HUES48 (cell line): Measurements from ENCODE around the gene MRPS15.
A peak's percentile ranks its signal among the peaks of the same experiment; 100 is the strongest.

Experiments
- H3K27ac ChIP-seq: one replicate; pipeline ENCODE4 v1.7.0; 2013; ENCODE audit warnings: low read depth, low read length, inconsistent platforms
- H3K27me3 ChIP-seq: 2 replicates; pipeline ENCODE4 v1.6.1; 2013; ENCODE audit warnings: mild to moderate bottlenecking, low read length; ENCODE audit not compliant: control insufficient read depth, insufficient read depth
- H3K36me3 ChIP-seq: 2 replicates; pipeline ENCODE4 v1.6.1; 2013; ENCODE audit warnings: low read length; ENCODE audit not compliant: control insufficient read depth, insufficient read depth
- H3K4me1 ChIP-seq: 2 replicates; pipeline ENCODE4 v1.6.1; 2013; ENCODE audit warnings: mild to moderate bottlenecking, low read length; ENCODE audit not compliant: control insufficient read depth, insufficient read depth
- H3K4me3 ChIP-seq: 2 replicates; pipeline ENCODE4 v1.5.1; 2013; ENCODE audit warnings: mild to moderate bottlenecking, low read depth, low read length
- H3K9ac ChIP-seq: 2 replicates; pipeline ENCODE4 v1.6.1; 2013; ENCODE audit warnings: mild to moderate bottlenecking, low read depth, low read length, moderate library complexity
- H3K9me3 ChIP-seq: 2 replicates; pipeline ENCODE4 v1.6.1; 2013; ENCODE audit warnings: low read length; ENCODE audit not compliant: control insufficient read depth, insufficient read depth

MRPS15 gene

GRCh38 chr1:36471830-36472641 lies 7.9 kb upstream of the MRPS15 start:
- Histone ChIP-seq H3K36me3 (no peaks in the 10 kb centered on the region), H3K9ac (no peak overlapping the region), H3K4me1 (no peaks in the 10 kb centered on the region), H3K27me3 (peaks cover 22% of the 10 kb centered on the region), H3K27ac (no peak overlapping the region), H3K4me3 (no peak overlapping the region), H3K9me3 (no peaks in the 10 kb centered on the region)

DNA sequence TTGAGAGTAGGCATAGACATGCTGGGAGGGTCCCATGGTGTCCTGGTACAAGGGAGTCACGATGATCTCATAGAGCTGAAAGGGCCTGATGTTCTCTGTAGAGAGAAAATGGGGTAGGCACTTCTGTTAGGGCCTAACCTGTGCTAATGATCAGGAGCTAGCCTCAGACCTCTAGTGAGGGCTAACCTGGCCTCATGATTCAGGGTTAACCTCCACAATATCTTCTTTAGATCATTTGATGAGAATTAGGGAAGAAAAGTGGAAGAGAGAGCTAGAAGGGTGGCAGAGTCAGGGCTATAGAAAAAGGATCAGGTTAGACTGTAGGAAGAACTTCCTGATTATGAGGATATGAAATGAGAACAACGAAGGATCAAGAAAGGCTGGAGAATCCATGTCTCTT lies 5.0 kb upstream of the MRPS15 start:
- H3K36me3 ChIP-seq = no peaks in the 10 kb centered on the region
- no peak overlapping the region for H3K27ac ChIP-seq
- H3K4me3 ChIP-seq = no peak overlapping the region
- peaks cover 10% of the 10 kb centered on the region; the same call in 1 of the 2 replicates for H3K4me1 ChIP-seq
- no peaks in the 10 kb centered on the region for H3K9me3 ChIP-seq
- H3K9ac ChIP-seq = no peak overlapping the region
- peaks cover 42% of the 10 kb centered on the region for H3K27me3 ChIP-seq

GRCh38 chr1:36467700-36468455 lies 3.7 kb upstream of the MRPS15 start:
- Histone ChIP-seq H3K9me3 (no peaks in the 10 kb centered on the region), H3K4me3 (no peak overlapping the region), H3K27ac (no peak overlapping the region), H3K4me1 (peaks cover 10% of the 10 kb centered on the region; the same call in 1 of the 2 replicates), H3K36me3 (no peaks in the 10 kb centered on the region), H3K27me3 (peaks cover 42% of the 10 kb centered on the region), H3K9ac (no peak overlapping the region)

GRCh38 chr1:36467027-36467410 lies 2.8 kb upstream of the MRPS15 start:
- H3K27me3 ChIP-seq = peaks cover 42% of the 10 kb centered on the region
- peaks cover 10% of the 10 kb centered on the region; the same call in 1 of the 2 replicates for H3K4me1 ChIP-seq
- no peak overlapping the region for H3K27ac ChIP-seq
- no peaks in the 10 kb centered on the region for H3K9me3 ChIP-seq
- no peak overlapping the region for H3K9ac ChIP-seq
- H3K36me3 ChIP-seq = peaks cover 6% of the 10 kb centered on the region
- no peak overlapping the region for H3K4me3 ChIP-seq

- Histone ChIP-seq H3K9ac (no peak overlapping the region), H3K4me1 (peaks cover 10% of the 10 kb centered on the region; the same call in 1 of the 2 replicates), H3K36me3 (peaks cover 11% of the 10 kb centered on the region), H3K27ac (no peak overlapping the region), H3K4me3 (no peak overlapping the region), H3K27me3 (peaks cover 39% of the 10 kb centered on the region), H3K9me3 (no peaks in the 10 kb centered on the region)
Observed at GRCh38 chr1:36466370-36467026, 2.3 kb upstream of the MRPS15 start.

- H3K36me3 ChIP-seq = peaks cover 18% of the 10 kb centered on the region
- H3K9me3 ChIP-seq = no peaks in the 10 kb centered on the region
- H3K27ac ChIP-seq = no peak overlapping the region
- H3K4me1 ChIP-seq = peaks cover 10% of the 10 kb centered on the region; the same call in 1 of the 2 replicates
- no peak overlapping the region for H3K4me3 ChIP-seq
- peaks cover 39% of the 10 kb centered on the region for H3K27me3 ChIP-seq
- no peak overlapping the region for H3K9ac ChIP-seq
Observed at GRCh38 chr1:36465731-36466369, 1.7 kb upstream of the MRPS15 start.

- H3K27me3 ChIP-seq = peaks cover 39% of the 10 kb centered on the region
- H3K9ac ChIP-seq = peak overlapping the region; percentile 95
- peaks cover 10% of the 10 kb centered on the region; the same call in 1 of the 2 replicates for H3K4me1 ChIP-seq
- H3K9me3 ChIP-seq = no peaks in the 10 kb centered on the region
- peak overlapping the region; percentile 87 for H3K27ac ChIP-seq
- H3K4me3 ChIP-seq = peak overlapping the region; percentile 97
- H3K36me3 ChIP-seq = peaks cover 26% of the 10 kb centered on the region
Observed at GRCh38 chr1:36464605-36465393, 615 bp upstream of the MRPS15 start.

DNA sequence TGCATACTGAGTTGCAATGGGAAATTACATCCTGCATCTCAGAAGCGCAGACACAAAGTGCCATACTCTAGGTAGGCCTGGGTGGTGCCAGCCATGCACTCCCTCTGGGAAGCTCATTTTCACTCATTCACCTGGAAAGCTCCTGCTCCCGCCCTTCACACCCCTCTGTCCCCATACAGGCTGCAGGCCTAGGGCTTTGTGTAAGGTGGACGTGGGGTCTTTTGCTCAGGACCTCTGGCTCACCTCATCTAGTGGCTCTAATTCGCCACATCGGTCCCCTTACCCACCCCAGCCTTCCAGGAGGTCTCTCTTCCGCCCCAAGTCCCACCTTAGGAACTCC lies 751 bp downstream of the MRPS15 start:
- Histone ChIP-seq H3K27ac (peak overlapping the region; percentile 87), H3K4me3 (peak overlapping the region; percentile 97), H3K4me1 (peaks cover 10% of the 10 kb centered on the region; the same call in 1 of the 2 replicates), H3K36me3 (peaks cover 40% of the 10 kb centered on the region), H3K27me3 (peaks cover 35% of the 10 kb centered on the region), H3K9ac (peak overlapping the region; percentile 95), H3K9me3 (no peaks in the 10 kb centered on the region)

DNA sequence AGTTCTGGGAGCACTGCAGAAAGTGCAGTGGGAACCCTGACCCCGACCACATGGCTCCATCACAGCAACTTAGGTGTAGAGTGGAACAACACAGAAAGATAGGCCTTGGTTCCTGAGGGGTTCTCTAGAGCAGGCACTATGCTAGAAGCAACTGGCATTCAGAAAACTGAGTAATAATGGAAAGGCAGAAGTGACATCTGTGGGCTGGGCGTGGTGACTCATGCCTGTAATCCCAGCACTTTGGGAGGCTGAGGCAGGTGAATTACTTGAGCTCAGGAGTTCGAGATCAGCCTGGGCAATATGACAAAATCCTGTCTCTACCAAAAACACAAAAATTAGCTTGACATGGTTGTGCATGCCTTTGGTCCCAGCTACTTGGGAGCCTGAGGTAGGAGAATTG lies 5.3 kb downstream of the MRPS15 start:
- no peaks in the 10 kb centered on the region for H3K9me3 ChIP-seq
- H3K4me3 ChIP-seq = no peak overlapping the region
- H3K36me3 ChIP-seq = peaks cover 79% of the 10 kb centered on the region
- no peak overlapping the region for H3K9ac ChIP-seq
- no peaks in the 10 kb centered on the region for H3K27me3 ChIP-seq
- no peak overlapping the region for H3K27ac ChIP-seq
- no peaks in the 10 kb centered on the region for H3K4me1 ChIP-seq

DNA sequence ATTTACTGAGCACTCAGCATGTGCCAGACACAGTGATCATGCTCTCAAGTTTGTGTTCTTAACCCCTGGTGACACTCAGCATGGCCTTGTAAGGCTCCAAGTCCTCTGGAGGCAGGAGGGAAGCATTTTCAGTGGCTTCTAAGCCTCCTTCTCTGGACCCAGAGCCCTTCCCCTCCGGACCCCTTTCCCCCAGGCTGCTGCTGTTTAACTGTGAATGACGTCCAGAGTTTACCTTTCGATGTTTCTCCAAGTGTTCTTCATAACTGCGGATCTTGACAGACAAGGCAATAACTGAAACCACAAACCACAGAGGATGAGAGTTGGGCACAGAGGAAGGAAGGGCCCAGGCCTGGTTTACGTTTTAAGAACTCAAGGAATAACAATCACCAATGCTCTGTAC lies 6.5 kb downstream of the MRPS15 start:
- Histone ChIP-seq H3K27me3 (no peaks in the 10 kb centered on the region), H3K9ac (no peak overlapping the region), H3K4me3 (no peak overlapping the region), H3K9me3 (no peaks in the 10 kb centered on the region), H3K4me1 (no peaks in the 10 kb centered on the region), H3K27ac (no peak overlapping the region), H3K36me3 (peaks cover 79% of the 10 kb centered on the region)
